Ascending aorta (tissue), 2 donors: ENCODE measurements around the gene NUP188. TPM values are rescaled to one million over a fixed set of nuclear protein-coding genes. Genes with fewer than 3 reads are reported as not detected.

Source experiments
- DNase-seq, 2 donors: peaks; one replicate each; pipeline ENCODE4 v3.0.0-alpha.2; 2019; ENCODE audit warnings: low spot score in 2 of 2
- H3K27ac ChIP-seq, 2 donors: fragments of 200-600 bp; sonication (generic); one replicate each; pipeline ENCODE4 v1.5.1; 2016 to 2017; ENCODE audit warnings: mild to moderate bottlenecking in 1 of 2
- H3K27me3 ChIP-seq: fragments of 200-600 bp; sonication (generic); one replicate; pipeline ENCODE4 v1.5.1; 2017
- H3K36me3 ChIP-seq, 2 donors: fragments of 200-600 bp; sonication (generic); one replicate each; pipeline ENCODE4 v1.5.1; 2016
- H3K4me1 ChIP-seq, 2 donors: fragments of 200-600 bp; sonication (generic); one replicate each; pipeline ENCODE4 v1.5.1; 2016 to 2017; ENCODE audit warnings: mild to moderate bottlenecking in 1 of 2
- H3K4me3 ChIP-seq, 2 donors: fragments of 200-600 bp; sonication (generic); one replicate each; pipeline ENCODE4 v1.5.1; 2016 to 2017; ENCODE audit warnings: mild to moderate bottlenecking in 1 of 2
- H3K9me3 ChIP-seq, 2 donors: fragments of 200-600 bp; sonication (generic); one replicate each; pipeline ENCODE4 v1.5.1; 2016
- CTCF ChIP-seq, 3 experiments: fragments of 200-600 bp in 2 of 3; fragments of 450-650 bp in 1 of 3; sonication (generic) in 2 of 3; IDR thresholded peaks; one replicate each; pipeline ENCODE4 v1.5.1; 2016 to 2019; ENCODE audit warnings: antibody characterized with exemption in 3 of 3, mild to moderate bottlenecking in 1 of 3, moderate library complexity in 1 of 3
- intact Hi-C: fragments of 100-400 bp; cut with DNase I; formaldehyde crosslinking; loops from one replicate; pipeline ENCODE4 v1.15.1; 2023
- total RNA-seq: library from RNA; depleted of rRNA; stranded (reverse); fragments of >200 nt; gene quantifications from one replicate; pipeline ENCODE4 v1.1.0, GENCODE V29; 2016

NUP188 gene
- total RNA-seq, 1 donor from 2014 or later = 45.0 TPM

- intact Hi-C loops = no loop called here
- Histone ChIP-seq H3K27ac (peak overlapping the region; percentile 94 to 95), H3K36me3 (peaks cover 23 to 44% of the 10 kb centered on the region in 2 donors), H3K27me3 (no peaks in the 10 kb centered on the region), H3K9me3 (no peaks in the 10 kb centered on the region), H3K4me1 (peaks cover 50 to 85% of the 10 kb centered on the region in 2 donors), H3K4me3 (peak overlapping the region; percentile 13 to 23)
- no peak for DNase-seq
- no peak for TF ChIP-seq CTCF (IDR thresholded peaks at IDR 0.05)
Observed at GRCh38 chr9:128916745-128917144, 30.8 kb upstream of the NUP188 start.

- Histone ChIP-seq H3K27ac (peak overlapping the region; percentile 94 to 95), H3K4me3 (no peak overlapping the region), H3K27me3 (no peaks in the 10 kb centered on the region), H3K9me3 (no peaks in the 10 kb centered on the region), H3K4me1 (peaks cover 47 to 85% of the 10 kb centered on the region in 2 donors), H3K36me3 (peaks cover 19 to 44% of the 10 kb centered on the region in 2 donors)
- peak; percentile 56 to 89 for DNase-seq
- TF ChIP-seq CTCF (IDR thresholded peaks at IDR 0.05) = no peak
- intact Hi-C loops = no loop called here
Observed at GRCh38 chr9:128917151-128917849, 30.2 kb upstream of the NUP188 start.

- peak overlapping the region; percentile 94 to 95 for H3K27ac ChIP-seq
- H3K27me3 ChIP-seq = no peaks in the 10 kb centered on the region
- H3K9me3 ChIP-seq = no peaks in the 10 kb centered on the region
- H3K36me3 ChIP-seq = peaks cover 19 to 44% of the 10 kb centered on the region in 2 donors
- DNase-seq = no peak
- no peak for TF ChIP-seq CTCF (IDR thresholded peaks at IDR 0.05)
- peaks cover 38 to 84% of the 10 kb centered on the region in 2 donors for H3K4me1 ChIP-seq
- intact Hi-C loops = no loop called here
- no peak overlapping the region for H3K4me3 ChIP-seq
Observed at GRCh38 chr9:128918921-128919320, 28.6 kb upstream of the NUP188 start.

- H3K27ac ChIP-seq = peak overlapping the region; percentile 94 to 95
- peaks cover 38 to 77% of the 10 kb centered on the region in 2 donors for H3K4me1 ChIP-seq
- H3K27me3 ChIP-seq = no peaks in the 10 kb centered on the region
- H3K9me3 ChIP-seq = no peaks in the 10 kb centered on the region
- no peak for DNase-seq
- H3K36me3 ChIP-seq = peaks cover 19 to 41% of the 10 kb centered on the region in 2 donors
- no peak for TF ChIP-seq CTCF (IDR thresholded peaks at IDR 0.05)
- intact Hi-C loops = loop anchor here (1.0 kb wide), 1 partner anchor 37 kb away; the partner anchor contains the start of gene LRRC8A
- no peak overlapping the region for H3K4me3 ChIP-seq
Observed at GRCh38 chr9:128919402-128920089, 28.0 kb upstream of the NUP188 start.

- Histone ChIP-seq H3K27me3 (no peaks in the 10 kb centered on the region), H3K4me1 (peaks cover 34 to 68% of the 10 kb centered on the region in 2 donors), H3K36me3 (peaks cover 19 to 34% of the 10 kb centered on the region in 2 donors), H3K27ac (peak within 1 kb of the TSS; percentile 94 to 95), H3K4me3 (peak within 1 kb of the TSS; percentile 59 to 73), H3K9me3 (no peaks in the 10 kb centered on the region)
- peak; percentile 67 to 92 for DNase-seq
- no peak for TF ChIP-seq CTCF (IDR thresholded peaks at IDR 0.05)
- intact Hi-C loops = loop anchor here (1.0 kb wide), 1 partner anchor 38 kb away; the partner anchor contains the start of gene LRRC8A
Observed at GRCh38 chr9:128920381-128921058, 27.0 kb upstream of the NUP188 start, which contains the start of gene PHYHD1. Gene PHYHD1, plus strand, starts transcription at chr9:128920982. Its CDS starts 1,342 bp downstream, at chr9:128922324.
